Activated CD4-positive, alpha-beta T cell treated with anti-CD3 and anti-CD28 coated beads, Interleukin-2, Interleukin-4, amounts not matched to agents 100 ng/mL and 50 ng/mL, durations not matched to agents 16 hours and 8 hours (primary cell): Measurements from ENCODE around the gene JMJD6.

Source experiments
- DNase-seq: peaks from one replicate; pipeline ENCODE4 v3.0.0-alpha.2; 2020; ENCODE audit warnings: low spot score

Gene JMJD6

GRCh38 chr17:76697702-76698465 is 28.5 kb downstream of the JMJD6 start:
- no peak for DNase-seq

- no peak for DNase-seq
Observed at GRCh38 chr17:76696763-76697701, 29.4 kb downstream of the JMJD6 start.

GRCh38 chr17:76695059-76695831 is 31.2 kb downstream of the JMJD6 start:
- DNase-seq, result no peak

- DNase-seq, result no peak
Observed at GRCh38 chr17:76691379-76692191, 34.8 kb downstream of the JMJD6 start.

- DNase-seq, result no peak
Observed at GRCh38 chr17:76690596-76691280, 35.7 kb downstream of the JMJD6 start.

GRCh38 chr17:76689859-76690258 is 36.5 kb downstream of the JMJD6 start:
- DNase-seq, result no peak

GRCh38 chr17:76688165-76688622 is 38.2 kb downstream of the JMJD6 start:
- no peak for DNase-seq

GRCh38 chr17:76687298-76688164 is 38.9 kb downstream of the JMJD6 start:
- no peak for DNase-seq

- no peak for DNase-seq
Observed at GRCh38 chr17:76686538-76687297, 39.7 kb downstream of the JMJD6 start.

GRCh38 chr17:76685846-76686245 is 40.6 kb downstream of the JMJD6 start:
- no peak for DNase-seq

- no peak for DNase-seq
Observed at GRCh38 chr17:76685366-76685765, 41.0 kb downstream of the JMJD6 start.

- no peak for DNase-seq
Observed at GRCh38 chr17:76684756-76685155, 41.6 kb downstream of the JMJD6 start.

GRCh38 chr17:76683921-76684745 is 42.3 kb downstream of the JMJD6 start:
- DNase-seq, result no peak

GRCh38 chr17:76683011-76683755 is 43.2 kb downstream of the JMJD6 start:
- DNase-seq, result no peak

- no peak for DNase-seq
Observed at GRCh38 chr17:76682296-76682695, 44.1 kb downstream of the JMJD6 start.

- DNase-seq, result peak; percentile 62
Observed at GRCh38 chr17:76681222-76682137, 44.9 kb downstream of the JMJD6 start.
